Sciatic nerve (tissue), 2 donors: Measurements from ENCODE around the gene TINAG. TPM values are rescaled to one million over a fixed set of nuclear protein-coding genes. Genes with fewer than 3 reads are reported as not detected.
"Not testable (repeated sequence)": the region's sequence is repeated elsewhere in the genome, so short reads cannot be mapped to it uniquely, and the experiment has no call there.

Experiments used
- ATAC-seq: fragments of 200-7000 bp; cut with Tn5 transposase; one replicate; pipeline ENCODE4 v1.9.1; 2020; ENCODE audit warnings: mild to moderate bottlenecking, moderate library complexity
- DNase-seq: peaks from one replicate; pipeline ENCODE4 v3.0.0-alpha.2; 2020; ENCODE audit warnings: low spot score
- intact Hi-C: fragments of 100-400 bp; cut with DNase I; formaldehyde crosslinking; loops from one replicate; pipeline ENCODE4 v1.14.2; 2022
- total RNA-seq: library from RNA; stranded (reverse); fragmentation: NEBNext Ultra II Directional; extraction: Animal tissue kit (Norgen Biotek cat#: 25700); gene quantifications from one replicate; pipeline ENCODE4 v1.2.1, GENCODE V29; 2021
- donor health status: DM: no; HTN: no; CAD: no.
- donor health status: DM: no; HTN: no; CAD: no.

The TINAG gene
- total RNA-seq, 1 donor from 2014 or later: 0.31 TPM

- DNase-seq (no peak), ATAC-seq (no peak)
- intact Hi-C loops: no loop called here
Observed at GRCh38 chr6:54301770-54302169, 6.5 kb upstream of the TINAG start.

GRCh38 chr6:54307439-54307910 is 766 bp upstream of the TINAG start:
- DNase-seq (no peak), ATAC-seq (no peak)
- intact Hi-C loops: no loop called here

GRCh38 chr6:54308986-54309315 is 710 bp downstream of the TINAG start:
- no peak for ATAC-seq
- intact Hi-C loops: no loop called here
- no peak for DNase-seq

GRCh38 chr6:54310377-54311152 is 2.3 kb downstream of the TINAG start:
- intact Hi-C loops: no loop called here
- ATAC-seq (no peak), DNase-seq (no peak)

- DNase-seq: no peak
- intact Hi-C loops: no loop called here
- no peak for ATAC-seq
Observed at GRCh38 chr6:54315656-54316055, 7.4 kb downstream of the TINAG start.

GRCh38 chr6:54320871-54321270 is 12.6 kb downstream of the TINAG start:
- DNase-seq (no peak), ATAC-seq (no peak)
- intact Hi-C loops: no loop called here

GRCh38 chr6:54327631-54328030 is 19.4 kb downstream of the TINAG start:
- intact Hi-C loops: no loop called here
- ATAC-seq (no peak), DNase-seq (no peak)

- ATAC-seq, DNase-seq, intact Hi-C loops: not testable (repeated sequence)
Observed at GRCh38 chr6:54331571-54331970, 23.3 kb downstream of the TINAG start.

GRCh38 chr6:54335871-54336270 is 27.6 kb downstream of the TINAG start:
- ATAC-seq (peak; percentile 74), DNase-seq (no peak)
- intact Hi-C loops: no loop called here

- ATAC-seq (no peak), DNase-seq (no peak)
- intact Hi-C loops: no loop called here
Observed at GRCh38 chr6:54353975-54354374, 45.7 kb downstream of the TINAG start.

- intact Hi-C loops: no loop called here
- DNase-seq (no peak), ATAC-seq (no peak)
Observed at GRCh38 chr6:54354608-54355007, 46.4 kb downstream of the TINAG start.

GRCh38 chr6:54357141-54357540 is 48.9 kb downstream of the TINAG start:
- ATAC-seq (no peak), DNase-seq (no peak)
- intact Hi-C loops: no loop called here

GRCh38 chr6:54361188-54361587 is 52.9 kb downstream of the TINAG start:
- ATAC-seq (no peak), DNase-seq (no peak)
- intact Hi-C loops: no loop called here

- intact Hi-C loops: no loop called here
- ATAC-seq (no peak), DNase-seq (no peak)
Observed at GRCh38 chr6:54361734-54362133, 53.5 kb downstream of the TINAG start.

- ATAC-seq (no peak), DNase-seq (no peak)
- intact Hi-C loops: loop anchor here (5.0 kb wide), 1 partner anchor 441 kb away; no protein-coding TSS in a partner anchor
Observed at GRCh38 chr6:54366667-54367327, 58.6 kb downstream of the TINAG start.

- DNase-seq: no peak
- intact Hi-C loops: no loop called here
- ATAC-seq: no peak
Observed at GRCh38 chr6:54377776-54378175, 69.5 kb downstream of the TINAG start.

- DNase-seq: no peak
- intact Hi-C loops: no loop called here
- ATAC-seq: no peak
Observed at GRCh38 chr6:54386295-54386694, 78.1 kb downstream of the TINAG start.

- intact Hi-C loops: no loop called here
- no peak for ATAC-seq
Observed at GRCh38 chr6:54390362-54390761, 82.1 kb downstream of the TINAG start.

GRCh38 chr6:54391577-54391976 is 83.3 kb downstream of the TINAG start:
- no peak for ATAC-seq
- intact Hi-C loops: no loop called here
- no peak for DNase-seq

More at GRCh38 chr6:54390362-54390761, 82.1 kb downstream of the TINAG start:
- no peak for DNase-seq

- intact Hi-C loops: no loop called here
- ATAC-seq (no peak), DNase-seq (no peak)
Observed at GRCh38 chr6:54403096-54403495, 94.9 kb downstream of the TINAG start.

GRCh38 chr6:54404791-54405190 is 96.5 kb downstream of the TINAG start:
- no peak for DNase-seq
- intact Hi-C loops: no loop called here
- no peak for ATAC-seq
